D721Med (cell line): ENCODE data around the gene SBK3.
"Not testable (repeated sequence)": the region's sequence is repeated elsewhere in the genome, so short reads cannot be mapped to it uniquely, and the experiment has no call there.

Experiments
- DNase-seq: peaks from one replicate; pipeline ENCODE4 v3.0.0; 2011; ENCODE audit warnings: low spot score; ENCODE audit not compliant: insufficient read length
- FAIRE-seq: peaks from 2 replicates; lab custom pipeline; 2011; peaks lifted over from hg19 to GRCh38; lab: Jason Lieb, UNC
- CTCF ChIP-seq: IDR thresholded peaks from 2 replicates; pipeline ENCODE4 v1.5.1; 2012; ENCODE audit warnings: mild to moderate bottlenecking, control low read depth; ENCODE audit not compliant: insufficient read depth; ENCODE audit errors: missing control alignments

Gene SBK3

GRCh38 chr19:55537741-55538111 lies 7.6 kb downstream of the SBK3 start:
- DNase-seq (no peak), FAIRE-seq (no peak)
- no peak for TF ChIP-seq CTCF

GRCh38 chr19:55536951-55537740 lies 8.2 kb downstream of the SBK3 start, which contains the start of gene SBK2:
TSS of gene SBK2 (minus strand) at chr19:55537133. CDS start at chr19:55536294, 839 bp downstream.
- TF ChIP-seq CTCF, result peak; percentile 13
- no peak for DNase-seq
- no peak for FAIRE-seq

- FAIRE-seq (no peak), DNase-seq (no peak)
- TF ChIP-seq CTCF, result no peak
Observed at GRCh38 chr19:55536366-55536765, 9.0 kb downstream of the SBK3 start.

GRCh38 chr19:55535965-55536350 lies 9.4 kb downstream of the SBK3 start:
- FAIRE-seq (no peak), DNase-seq (no peak)
- TF ChIP-seq CTCF, result no peak

- DNase-seq (no peak), FAIRE-seq (no peak)
Observed at GRCh38 chr19:55535173-55535964, 10.0 kb downstream of the SBK3 start.

GRCh38 chr19:55534280-55534679 lies 11.1 kb downstream of the SBK3 start:
- DNase-seq, result not testable (repeated sequence)

More at GRCh38 chr19:55535173-55535964, 10.0 kb downstream of the SBK3 start:
- TF ChIP-seq CTCF, result no peak

GRCh38 chr19:55530996-55531395 lies 14.3 kb downstream of the SBK3 start:
- FAIRE-seq (no peak), DNase-seq (no peak)
- no peak for TF ChIP-seq CTCF

More at GRCh38 chr19:55534280-55534679, 11.1 kb downstream of the SBK3 start:
- not testable (repeated sequence) for FAIRE-seq
